ENCODE data around the gene ARSI. TPM values are rescaled to one million over a fixed set of nuclear protein-coding genes. Genes with fewer than 3 reads are reported as not detected.

Gene ARSI
- total RNA-seq (2014; rRNA removed; shearing (Covaris generic)) = 0.10 TPM in 1 of 2 replicates, not detected in the other

- DNase-seq (ENCODE audit: low read depth) = no peak
These were observed at the start of gene ARSI for GRCh38 chr5:150302301-150303069. Gene ARSI, minus strand, starts transcription at chr5:150302905. Its CDS starts 532 bp downstream, at chr5:150302373.

- peak; percentile 70 for DNase-seq (ENCODE audit: low read depth)
These were observed 48.0 kb upstream of the ARSI start for GRCh38 chr5:150350524-150351344.

DNA sequence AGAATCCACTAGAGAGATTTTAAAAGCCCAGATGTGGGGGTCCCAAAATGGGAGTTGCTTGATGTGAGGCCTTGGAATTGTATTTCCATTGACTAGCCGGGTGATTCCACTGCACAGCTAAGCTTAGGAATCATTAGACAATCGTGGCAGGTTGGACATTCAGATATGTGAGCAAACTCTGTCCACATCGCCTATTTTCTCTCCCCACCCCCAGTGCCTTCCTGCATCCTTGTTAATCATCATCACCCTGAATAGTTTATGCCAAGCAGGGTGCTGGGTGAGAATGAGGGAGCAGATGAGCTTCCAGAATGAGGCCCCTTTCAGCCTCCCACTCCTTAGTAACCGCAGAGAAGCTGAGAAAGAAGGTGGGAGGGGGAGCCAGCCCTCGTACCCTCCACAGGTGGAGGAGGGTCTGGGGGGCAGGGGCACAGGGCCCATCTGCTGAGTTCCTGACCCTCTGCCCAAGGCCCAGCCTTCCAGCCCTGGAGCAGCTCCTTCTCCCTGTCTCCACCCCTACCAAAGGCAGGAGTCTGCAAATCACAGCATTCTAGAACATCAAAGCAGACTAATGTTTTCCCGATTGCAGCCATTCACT, 47.1 kb upstream of the ARSI start:
- DNase-seq (ENCODE audit: low read depth) = no peak

DNA sequence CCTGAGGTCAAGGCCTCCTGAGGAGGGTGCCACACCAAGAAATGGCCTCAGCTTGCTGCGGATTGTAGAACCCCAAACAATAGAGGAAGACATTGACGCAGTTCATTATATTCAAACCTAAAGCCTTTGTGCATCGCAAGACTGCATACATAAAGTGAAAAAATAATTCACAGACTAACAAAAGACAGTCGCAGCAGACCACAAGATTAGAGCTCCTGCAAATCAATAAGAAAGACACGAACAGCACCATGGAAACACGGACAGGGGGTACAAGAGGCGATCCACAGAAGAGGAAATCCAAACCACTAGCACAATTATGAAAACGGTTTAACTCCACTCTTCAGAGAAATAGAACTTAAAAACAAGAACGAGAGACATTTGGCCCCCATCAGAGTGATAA, 44.7 kb upstream of the ARSI start:
- DNase-seq (ENCODE audit: low read depth) = no peak

DNA sequence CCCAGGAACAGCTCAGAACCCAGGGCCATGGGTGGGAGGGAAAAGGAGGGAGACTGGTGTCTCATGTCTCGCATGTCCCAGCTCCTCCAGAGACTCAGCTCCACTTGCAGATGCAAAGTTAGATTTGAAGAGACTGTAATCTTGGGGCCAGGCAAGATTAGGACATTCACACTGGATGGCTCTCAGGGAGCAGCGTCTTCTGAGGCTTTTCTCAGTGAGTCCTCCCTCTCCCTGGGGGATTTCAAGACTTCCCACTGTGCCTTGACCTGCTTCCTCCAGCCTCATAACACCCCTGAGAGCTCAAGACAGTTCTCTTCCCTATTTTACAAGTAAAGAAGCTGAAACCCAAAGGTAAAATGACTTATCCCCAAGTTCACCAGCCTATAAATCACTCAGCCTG, 44.3 kb upstream of the ARSI start:
- no peak for DNase-seq (ENCODE audit: low read depth)

DNA sequence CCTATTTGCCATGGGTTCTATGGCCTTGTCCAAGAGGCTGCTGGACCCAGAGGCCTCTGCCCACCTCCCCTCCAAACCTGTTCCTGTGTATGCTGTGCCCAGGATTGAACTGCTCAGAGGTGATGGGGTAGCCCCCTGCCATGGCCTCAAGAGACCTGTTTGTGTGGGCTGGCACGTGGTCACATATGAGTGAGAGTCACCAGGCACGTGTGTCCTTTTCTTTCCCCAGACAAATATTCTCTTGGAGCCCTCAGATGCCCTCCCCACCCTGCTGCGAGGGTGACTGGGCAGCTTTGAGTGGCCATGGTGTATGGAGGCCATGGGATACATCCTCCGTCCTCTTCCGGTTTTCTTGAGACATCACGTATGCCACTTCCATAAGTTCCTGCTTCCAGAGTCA, 43.9 kb upstream of the ARSI start:
- DNase-seq (ENCODE audit: low read depth) = no peak

DNA sequence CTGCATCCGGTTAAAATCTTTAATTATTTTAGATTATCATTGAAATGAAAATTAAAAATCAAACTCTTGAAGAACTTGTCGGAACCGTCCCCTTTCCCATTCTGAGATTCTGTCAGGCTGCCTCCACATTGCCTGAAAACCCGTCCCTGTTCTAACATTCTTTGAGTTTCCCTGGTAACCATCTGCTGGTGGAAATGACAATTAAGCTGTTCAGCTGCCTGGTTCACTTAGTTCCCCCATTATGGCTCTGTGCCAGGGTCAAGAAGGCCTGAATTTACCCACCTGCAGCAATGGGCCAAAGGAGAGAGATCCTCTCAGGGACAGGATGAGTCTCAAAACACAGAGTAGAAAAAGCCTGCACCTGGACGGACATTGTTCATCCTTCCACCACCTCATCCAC, 43.0 kb upstream of the ARSI start:
- DNase-seq (ENCODE audit: low read depth) = no peak

DNA sequence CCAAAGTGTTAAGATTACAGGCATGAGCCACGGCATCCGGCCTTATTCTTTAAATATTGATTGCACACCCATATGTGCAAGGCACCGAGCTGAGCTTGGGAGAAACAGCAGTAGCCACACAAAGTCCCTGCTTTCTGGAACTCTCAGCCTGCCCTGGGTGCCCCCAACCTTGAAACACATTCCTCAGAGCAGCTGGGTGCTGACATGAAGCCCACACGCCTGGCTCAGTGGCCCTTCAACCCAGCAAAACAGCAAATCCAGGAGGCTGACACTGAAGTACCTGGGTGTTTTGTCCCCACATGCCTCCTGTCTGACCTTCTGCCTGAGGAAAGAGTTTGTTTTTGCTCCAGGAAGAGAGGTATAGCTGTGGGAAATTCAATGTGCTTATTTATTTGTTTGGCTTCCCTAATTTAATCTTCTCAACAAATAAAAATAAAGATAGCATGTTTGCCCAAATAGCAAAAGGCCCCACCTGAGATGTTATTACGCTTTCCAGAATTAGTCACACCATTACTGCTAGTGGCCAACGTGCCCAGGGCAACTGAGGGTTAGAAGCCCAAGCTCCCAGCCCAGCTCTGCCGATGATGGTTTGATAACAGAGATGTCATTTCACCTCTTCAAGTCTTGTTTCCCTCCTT, 41.4 kb upstream of the ARSI start:
- DNase-seq (ENCODE audit: low read depth) = no peak

GRCh38 chr5:150342583-150342982, 39.9 kb upstream of the ARSI start:
- no peak for DNase-seq (ENCODE audit: low read depth)

DNA sequence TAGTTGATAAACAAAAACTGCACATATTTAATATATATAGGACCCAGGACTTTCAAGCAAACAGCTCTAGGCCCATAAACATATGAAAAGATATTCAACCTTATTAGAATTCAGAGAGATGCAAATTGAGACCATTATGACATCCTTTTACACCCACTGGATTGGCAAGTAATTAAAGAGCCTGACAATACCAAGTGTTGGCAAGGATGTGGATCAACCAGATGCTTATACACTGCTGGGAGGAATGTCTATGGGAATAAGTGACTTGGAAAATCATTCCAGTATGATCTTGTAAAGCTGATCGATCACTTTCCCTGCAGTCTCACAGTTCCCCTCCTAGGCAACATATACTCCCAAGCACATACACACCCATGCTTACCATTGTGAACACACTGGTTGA, 39.3 kb upstream of the ARSI start:
- no peak for DNase-seq (ENCODE audit: low read depth)

DNA sequence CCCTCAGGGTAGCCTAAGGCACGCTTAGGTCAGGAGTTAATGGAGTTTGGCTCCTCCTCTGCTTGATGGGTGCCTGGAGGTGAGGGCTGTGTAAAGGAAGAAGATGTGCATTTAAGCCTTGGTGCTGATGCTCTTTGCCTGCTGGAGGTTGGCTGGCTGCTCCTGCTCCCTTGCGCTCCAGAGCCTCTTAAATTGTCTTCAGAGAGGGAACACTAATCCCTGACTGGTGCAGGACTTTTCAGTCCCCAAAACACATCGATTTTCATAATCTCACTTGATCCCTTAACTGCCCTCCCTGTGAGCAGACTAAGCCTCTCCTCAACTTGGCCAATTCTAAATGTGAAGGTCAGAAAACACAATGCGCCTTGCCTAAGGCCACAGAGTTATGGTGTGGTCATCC, 38.6 kb upstream of the ARSI start:
- DNase-seq (ENCODE audit: low read depth) = no peak

DNA sequence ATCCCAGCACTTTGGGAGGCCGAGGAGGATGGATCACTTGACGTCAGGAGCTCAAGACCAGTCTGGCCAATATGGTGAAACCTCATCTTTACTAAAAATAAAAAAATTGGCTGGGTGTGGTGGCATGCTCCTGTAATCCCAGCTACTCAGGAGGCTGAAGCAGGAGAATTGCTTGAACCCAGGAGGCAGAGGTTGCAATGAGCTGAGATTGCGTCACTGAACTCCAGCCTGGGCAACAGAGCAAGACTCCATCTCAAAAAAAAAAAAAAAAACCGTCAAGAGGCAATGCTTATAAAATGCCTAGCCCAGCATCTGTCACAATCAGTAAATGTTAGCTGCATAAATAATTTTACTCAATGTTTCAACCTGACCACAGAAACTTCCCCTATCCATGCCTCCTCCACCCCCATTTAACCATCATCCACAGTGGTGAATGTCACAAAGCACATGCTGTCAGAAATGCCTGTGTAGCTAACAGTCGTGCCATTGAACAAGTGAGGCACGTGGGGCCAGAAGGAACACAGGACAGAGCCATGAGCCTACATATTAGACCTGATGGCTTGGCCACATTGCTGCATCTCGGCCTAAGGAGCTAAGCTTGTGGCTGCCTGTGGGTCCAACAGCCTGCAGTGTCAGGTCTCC, 38.0 kb upstream of the ARSI start:
- DNase-seq (ENCODE audit: low read depth) = no peak

GRCh38 chr5:150339841-150340240, 37.1 kb upstream of the ARSI start:
- no peak for DNase-seq (ENCODE audit: low read depth)

GRCh38 chr5:150339165-150339564, 36.5 kb upstream of the ARSI start:
- peak; percentile 23 for DNase-seq (ENCODE audit: low read depth)

DNA sequence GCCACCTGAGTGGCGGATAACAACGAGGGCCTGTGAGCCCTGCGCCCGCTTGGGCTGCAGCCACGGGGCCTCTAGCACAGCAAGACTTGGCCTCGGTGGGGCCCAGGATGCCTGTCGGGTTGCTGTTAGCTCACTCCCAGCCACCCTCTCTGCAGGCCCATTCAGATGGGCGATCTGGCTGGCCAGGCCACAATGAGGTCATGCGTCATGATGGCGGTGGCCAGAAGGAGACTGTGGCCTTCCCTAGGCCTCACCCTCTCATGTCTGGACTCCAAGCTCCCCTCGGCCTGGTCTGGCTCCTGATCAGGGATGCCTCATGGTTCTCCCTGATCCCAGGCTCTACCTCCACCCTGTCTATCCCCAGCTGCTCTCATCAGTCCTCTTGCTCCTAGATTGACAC, 35.8 kb upstream of the ARSI start:
- no peak for DNase-seq (ENCODE audit: low read depth)

DNA sequence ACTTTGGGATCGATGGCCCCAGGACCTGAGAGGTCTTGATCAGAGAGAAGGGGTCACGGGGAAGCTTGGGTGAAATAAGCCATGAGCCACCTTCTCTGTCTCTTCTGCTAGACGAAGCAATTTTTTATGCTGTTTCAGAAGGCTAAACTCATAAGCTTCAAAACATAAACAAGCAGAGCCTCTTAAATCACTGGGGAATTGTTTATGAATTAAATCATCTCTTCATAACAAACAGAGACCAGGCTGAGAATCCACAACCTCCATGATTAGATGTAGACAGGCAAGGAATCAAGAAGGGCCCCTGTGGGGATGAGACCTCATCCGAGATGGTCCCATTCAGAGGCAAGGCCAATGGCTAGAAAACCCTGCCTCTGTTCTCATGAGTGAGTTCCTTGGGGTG, 33.1 kb upstream of the ARSI start:
- DNase-seq (ENCODE audit: low read depth) = no peak

GRCh38 chr5:150333400-150333799, 30.7 kb upstream of the ARSI start:
- no peak for DNase-seq (ENCODE audit: low read depth)

DNA sequence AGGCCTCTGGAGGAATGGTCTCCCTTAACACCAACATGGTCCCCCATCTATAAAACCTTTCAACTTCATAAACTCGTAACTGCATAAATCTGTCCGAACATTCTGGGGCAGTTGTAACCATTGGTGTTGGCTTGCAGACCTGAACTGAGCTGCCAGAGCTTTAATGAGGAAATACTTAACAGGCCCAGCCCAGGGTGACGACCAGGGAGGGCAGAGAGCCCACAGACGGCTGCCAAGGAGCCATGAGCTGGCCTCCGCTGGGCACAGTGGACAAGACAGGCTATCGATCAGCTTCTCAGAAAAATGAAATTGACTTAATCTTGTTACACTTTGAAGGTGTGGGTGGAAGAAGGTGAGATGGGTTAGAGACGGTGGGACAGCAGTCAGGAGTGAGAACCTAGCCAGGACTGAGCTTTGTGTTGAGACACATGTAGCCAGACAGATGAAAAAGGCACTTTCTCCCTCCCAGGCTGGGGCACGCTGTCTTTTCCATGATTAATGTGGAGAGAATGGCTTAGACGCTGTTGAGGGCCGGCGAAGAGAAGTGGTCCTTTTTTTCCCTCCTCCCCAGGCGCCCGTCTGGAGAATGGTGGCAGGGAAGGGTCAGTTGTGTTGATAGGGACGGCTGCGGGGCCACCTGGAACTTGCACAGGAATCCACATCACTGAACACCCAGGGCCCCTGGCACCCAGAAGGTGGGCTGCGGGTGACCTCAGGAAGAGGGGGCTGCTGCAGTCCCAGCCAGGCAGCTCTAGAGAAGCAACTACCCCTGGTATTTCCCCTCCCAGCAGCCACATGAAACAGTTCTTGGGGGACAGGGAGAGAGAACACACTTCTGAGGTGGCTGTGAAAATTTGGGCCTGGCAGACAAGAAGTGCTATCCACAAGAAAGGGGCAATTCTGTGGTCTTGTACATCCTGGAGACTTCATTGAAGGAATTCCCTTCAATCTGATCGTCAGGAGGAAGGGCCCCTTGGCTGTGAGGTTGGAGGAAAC, 27.5 kb upstream of the ARSI start:
- no peak for DNase-seq (ENCODE audit: low read depth)

DNA sequence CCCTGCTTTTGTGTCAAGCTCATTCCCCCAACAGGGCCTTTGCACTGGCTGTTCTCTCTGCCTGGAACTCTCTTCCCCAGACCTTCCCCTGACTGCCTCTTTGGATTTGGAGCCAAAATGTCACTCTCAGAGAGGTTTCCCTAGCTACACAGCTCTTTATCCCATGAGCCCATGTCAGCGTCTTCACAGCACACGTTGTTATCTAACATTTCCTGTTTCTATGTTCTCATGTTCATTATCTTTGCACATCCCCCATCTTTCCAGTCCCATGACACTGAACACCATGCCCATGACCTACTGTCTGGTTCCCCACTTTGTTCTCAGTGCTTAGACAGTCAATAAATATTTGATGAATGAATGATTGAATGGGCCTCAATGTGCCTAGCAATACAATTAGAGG, 26.3 kb upstream of the ARSI start:
- DNase-seq (ENCODE audit: low read depth) = no peak

- DNase-seq (ENCODE audit: low read depth) = no peak
These were observed 25.8 kb upstream of the ARSI start for GRCh38 chr5:150328515-150328914.

DNA sequence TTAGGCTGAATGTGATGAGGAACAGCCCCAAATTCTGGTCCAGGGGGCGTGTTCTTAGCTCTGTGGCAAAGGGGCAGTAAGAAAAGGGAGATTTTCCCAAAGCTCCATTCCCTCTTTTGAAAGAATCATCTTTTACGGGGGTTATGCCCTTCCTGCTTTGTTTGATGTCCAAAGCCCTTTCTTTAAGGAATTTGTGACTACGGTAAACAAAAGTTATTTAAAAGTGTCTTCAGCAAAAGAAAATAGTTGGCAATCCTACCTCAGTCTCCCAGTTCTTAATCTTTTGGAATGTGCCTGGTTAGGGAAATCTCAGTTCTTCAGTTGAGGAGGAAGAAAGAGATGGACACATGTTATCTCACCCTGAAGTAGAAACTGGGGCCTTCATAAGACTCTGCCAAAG, 24.4 kb upstream of the ARSI start:
- no peak for DNase-seq (ENCODE audit: low read depth)

Data from RPMI7951 (cell line).